KBM-7 (cell line): Measurements from ENCODE around the gene MTCL3.
A peak's percentile ranks its signal among the peaks of the same experiment; 100 is the strongest.

Experiments
- DNase-seq: peaks from one replicate; pipeline ENCODE4 v3.0.0-alpha.2; 2015
- in situ Hi-C: fragments of 300-500 bp; cut with MboI; formaldehyde crosslinking; loops from 2 replicates; pipeline ENCODE4 v1.14.3; 2020; ENCODE audit warnings: low sequenced_read_pairs, low pct_unique_long_range_greater_than_20kb, mixed read lengths

MTCL3 gene

DNA sequence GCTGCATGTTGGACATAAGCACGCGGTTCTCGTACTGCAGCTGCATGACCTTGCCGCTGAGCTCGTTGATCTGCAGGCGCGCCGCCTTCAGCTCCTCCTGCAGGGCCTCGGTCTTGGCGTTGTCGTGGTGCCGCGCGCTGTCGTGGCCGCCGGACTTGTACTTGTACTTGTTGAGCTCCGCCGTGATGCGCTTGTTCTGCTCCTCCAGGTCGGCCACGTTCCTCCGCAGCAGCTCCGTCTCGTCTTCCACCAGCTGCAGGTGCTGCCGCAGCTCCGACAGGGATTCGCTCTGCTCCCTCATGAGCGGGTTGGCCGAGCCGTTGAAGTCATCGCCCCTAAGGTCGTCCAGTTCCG lies 43.3 kb downstream of the MTCL3 start:
- in situ Hi-C loops, result no loop called here

DNA sequence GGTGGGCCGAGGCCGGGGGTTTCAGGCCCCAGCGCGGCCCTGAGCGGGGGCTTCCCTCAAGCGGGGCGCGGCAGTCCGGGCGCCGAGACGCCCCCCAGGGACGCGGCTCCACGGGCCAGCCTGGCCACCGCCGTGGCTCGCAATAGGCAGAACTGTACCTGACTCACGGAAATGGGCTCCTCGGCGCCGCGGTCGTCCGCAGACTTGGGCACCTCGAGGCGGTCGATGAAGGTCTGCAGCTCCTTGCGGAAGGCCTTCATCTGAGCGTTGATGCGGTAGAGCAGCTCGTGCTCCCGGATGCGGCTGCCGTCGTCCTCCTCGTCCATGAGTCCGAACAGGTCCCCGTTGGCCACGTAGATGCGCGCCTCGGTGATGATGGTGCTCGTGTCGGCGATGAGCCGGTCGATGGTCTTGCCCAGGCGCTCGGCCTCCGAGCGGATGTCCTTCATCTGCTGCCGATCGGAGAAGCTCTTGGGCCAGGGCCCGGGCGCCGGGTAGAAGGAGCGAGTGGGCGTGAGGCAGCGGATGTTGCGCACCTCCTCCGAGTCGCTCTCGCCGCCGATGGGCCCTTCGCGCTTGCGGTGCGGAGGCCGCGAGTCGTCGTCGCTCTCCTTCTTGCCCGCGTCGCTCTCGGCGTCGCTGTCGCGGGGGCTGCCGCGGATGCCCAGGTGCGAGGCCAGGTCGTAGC lies 43.9 kb downstream of the MTCL3 start:
- in situ Hi-C loops, result no loop called here
- DNase-seq, result no peak

More for the DNA sequence above, 43.3 kb downstream of the MTCL3 start:
- no peak for DNase-seq

DNA sequence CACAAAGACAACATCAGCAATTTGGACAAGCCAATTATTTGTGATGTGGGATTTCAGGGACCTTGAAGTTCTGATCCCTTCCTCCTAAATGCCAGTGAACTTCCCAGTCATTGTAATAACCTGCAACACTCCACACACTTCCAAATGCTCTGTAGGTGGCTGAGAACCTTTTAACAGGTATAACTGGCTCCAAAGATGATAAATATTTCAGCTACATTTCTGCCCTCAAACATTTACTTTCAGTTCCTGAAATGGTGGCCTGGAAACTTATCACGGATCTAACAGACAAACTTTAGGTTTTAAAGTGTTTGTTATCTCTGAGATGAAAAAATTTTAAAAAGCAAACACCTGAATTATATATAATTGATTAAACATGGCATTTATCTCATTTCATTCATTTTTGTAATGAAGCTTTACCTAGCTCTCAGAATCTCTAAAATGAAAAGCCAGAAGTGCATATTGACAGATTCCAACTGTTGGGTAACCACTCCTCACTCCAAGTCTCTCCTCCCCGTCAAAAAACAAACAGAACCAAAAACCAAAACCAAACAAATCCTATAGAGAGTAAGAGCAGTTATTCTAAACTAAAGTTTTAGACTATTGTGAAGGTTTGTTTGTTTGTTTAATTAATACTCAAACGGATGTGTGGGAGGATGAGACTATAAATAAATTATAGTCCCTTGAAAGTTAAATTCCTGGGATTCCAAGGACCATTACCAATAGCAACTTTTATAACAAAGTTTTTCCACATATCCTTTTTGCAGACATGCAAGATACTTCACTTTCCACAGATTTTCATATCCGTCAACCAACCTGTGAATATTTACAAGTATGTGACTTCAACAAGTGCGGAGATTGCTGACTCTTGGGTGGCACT lies 47.5 kb downstream of the MTCL3 start:
- DNase-seq, result no peak
- in situ Hi-C loops, result no loop called here

DNA sequence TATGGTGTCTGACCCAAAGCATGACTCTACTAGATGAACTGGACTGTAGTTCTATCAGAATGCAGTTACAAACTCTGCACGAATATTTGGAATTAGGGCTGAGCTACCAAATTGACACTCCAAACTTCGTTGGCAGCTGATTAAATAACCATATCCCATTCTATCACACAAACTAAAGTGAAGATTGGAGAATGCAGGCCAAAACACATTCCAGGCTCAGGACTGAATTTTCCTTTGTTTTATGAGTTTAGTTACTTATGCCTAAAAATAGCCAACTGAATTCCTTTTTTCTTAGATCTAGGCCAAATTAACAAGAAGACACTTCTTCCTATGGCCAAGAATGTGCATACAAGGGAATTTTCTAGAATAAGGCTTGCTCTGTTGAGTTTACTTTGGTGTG lies 50.2 kb downstream of the MTCL3 start:
- DNase-seq, result no peak
- in situ Hi-C loops, result no loop called here

DNA sequence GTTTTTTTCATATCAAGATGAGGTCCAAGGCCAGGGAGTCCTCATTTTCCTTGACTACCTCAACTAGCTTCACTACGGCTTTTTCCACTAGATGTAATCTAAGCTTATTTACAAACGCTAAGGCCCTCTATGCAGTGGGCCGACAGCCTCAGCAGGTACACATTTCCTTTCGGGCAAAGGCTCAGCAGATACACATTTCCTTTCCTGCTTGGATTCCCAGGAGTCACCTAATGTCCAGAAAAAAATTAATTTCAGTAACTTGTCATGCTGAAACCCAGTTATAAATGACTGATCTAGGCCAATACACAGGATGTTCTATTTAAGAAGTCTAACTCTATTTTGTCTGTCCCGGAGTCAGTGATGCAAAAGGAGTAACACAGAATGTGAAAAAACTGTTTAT lies 52.7 kb downstream of the MTCL3 start:
- in situ Hi-C loops, result no loop called here
- DNase-seq, result no peak

DNA sequence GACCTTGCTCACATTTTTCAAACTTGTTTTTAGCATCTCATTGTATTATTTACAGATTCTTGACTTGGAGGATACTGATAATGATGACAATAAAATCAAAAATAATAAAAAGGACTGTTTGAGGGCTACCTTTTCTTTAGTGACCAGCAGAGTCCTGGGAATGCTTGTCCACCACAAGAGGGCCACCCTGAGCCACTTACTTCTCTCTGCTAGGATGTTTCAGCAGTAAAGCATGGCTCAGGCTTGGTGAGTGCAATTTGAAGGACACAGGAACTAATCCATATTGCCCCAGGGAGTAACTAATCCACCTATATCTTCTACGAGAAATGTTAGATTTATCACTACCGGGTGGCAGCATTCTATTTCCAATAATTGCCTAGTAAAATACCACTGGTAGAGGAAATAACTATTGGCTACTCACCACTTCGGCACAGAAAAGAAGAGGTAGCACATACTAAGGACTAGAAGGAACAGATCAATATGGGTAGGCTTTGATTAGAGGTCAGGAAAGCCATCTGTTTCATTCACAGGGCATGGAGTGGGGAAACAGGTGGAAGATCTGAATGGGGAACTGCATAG lies 54.2 kb downstream of the MTCL3 start:
- peak; percentile 34 for DNase-seq
- in situ Hi-C loops, result no loop called here

DNA sequence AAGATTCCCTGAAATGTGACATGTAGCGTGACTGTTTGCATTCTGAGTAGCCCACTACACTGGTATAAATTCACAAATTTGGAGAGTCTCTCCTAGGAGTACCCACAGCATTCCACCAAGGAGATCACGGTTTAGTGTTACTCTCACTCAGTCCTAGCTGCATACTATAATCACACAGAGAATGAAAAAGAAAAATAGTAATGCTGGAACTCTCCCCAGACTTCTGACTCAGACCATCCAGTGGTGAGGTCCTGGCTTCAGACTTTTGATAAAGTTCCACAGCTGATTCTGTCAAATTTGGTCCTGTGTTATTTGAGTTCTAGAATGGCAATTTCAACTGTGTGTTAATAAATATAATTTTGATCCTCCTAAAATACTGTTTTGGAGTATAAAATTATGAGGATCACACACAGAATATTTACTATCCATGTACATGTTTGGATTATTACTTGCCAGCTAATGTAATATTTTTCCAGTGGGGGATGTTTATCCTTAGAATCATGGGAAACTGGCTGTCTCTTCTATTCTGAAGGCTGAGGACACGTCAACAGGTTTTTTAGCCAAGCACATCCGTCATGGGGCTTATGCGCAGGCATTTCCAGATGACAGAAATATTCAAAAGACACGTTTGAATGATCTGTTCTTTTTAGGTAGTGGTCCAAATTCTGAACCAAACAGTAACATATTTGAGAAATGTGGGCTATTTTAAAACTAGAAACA lies 54.8 kb downstream of the MTCL3 start:
- no peak for DNase-seq

DNA sequence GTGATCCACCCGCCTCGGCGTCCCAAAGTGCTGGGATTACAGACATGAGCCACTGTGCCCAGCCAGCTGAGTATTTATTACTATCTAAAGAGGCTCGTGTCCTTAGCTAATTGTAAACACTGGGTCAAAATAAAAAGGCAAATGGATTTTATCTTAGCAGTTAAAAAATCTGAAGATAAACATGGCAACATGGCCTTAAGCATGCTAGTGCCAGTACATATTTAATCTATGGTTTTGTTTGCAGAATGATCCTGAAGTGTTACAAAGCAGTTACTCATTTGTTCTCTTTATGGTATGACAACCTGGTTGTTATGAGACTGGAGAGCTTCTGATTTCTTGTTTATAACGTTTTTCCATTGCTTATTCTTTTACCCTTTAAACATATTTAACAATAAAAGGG lies 56.1 kb downstream of the MTCL3 start:
- in situ Hi-C loops, result no loop called here
- no peak for DNase-seq

More for the DNA sequence above, 54.8 kb downstream of the MTCL3 start:
- in situ Hi-C loops, result no loop called here

DNA sequence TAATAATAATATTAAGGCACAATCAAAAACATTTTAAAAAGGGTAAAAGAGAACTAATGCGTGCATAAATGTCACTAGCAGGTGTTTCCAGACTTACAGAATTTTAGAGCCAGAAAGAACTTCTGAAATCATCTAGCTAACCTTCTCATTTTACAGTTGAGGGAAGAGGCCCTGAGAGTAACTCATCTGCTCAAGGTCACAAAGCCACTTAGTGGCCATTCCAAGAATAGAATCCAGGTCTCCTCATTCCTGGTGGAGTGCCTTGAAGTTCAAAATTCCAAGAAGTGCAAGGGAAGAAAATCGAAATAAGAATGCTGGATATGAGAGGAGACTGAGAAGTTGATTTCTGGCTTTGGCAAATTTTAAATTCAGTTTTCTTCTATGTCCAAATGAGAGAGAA lies 56.8 kb downstream of the MTCL3 start:
- DNase-seq, result no peak
- in situ Hi-C loops, result no loop called here

DNA sequence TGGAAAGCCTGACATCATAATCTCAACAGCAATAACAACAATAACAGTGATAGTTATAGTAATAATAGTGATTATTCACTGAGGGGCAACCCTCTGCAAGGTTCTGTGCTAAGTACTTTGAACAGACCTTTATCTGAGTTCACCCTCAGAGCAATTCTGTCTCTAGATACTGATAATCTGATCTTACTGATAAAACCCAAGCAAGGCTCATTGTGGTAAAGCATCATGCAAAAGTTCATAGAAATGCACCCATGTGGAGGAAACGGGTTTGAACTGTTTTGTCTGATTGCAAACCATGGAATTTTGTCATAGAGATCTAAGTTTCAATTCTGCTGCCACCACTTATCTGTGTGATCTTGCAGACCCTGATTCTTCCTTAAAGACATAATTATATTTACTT lies 58.7 kb downstream of the MTCL3 start:
- peak; percentile 48 for DNase-seq
- in situ Hi-C loops, result no loop called here

DNA sequence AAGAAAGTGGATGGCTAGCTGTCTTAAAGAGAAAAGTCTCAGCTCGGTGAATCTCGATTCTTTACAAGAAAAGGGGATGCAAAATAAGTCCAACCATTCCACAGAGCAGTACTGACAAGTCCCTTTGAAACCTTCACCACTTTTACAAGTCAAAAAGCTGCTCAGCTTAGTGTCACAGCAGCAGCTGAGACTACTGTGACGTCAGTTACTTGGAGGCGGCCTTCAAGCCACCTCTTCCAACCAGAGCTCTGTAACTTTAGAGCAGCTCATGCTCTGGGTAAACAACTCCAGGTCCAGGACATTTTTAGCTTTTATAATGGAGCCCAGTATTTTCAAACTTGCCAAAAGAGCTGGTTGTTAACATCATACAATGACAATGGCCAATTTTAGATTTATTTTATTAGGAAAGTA lies 59.9 kb downstream of the MTCL3 start, which contains the start of gene KIAA0408:
Gene KIAA0408 (minus strand): TSS at position 159 of the 411 bp plus-strand sequence. CDS start 5,408 bp downstream, outside the sequence.
- DNase-seq, result no peak
- in situ Hi-C loops, result no loop called here

DNA sequence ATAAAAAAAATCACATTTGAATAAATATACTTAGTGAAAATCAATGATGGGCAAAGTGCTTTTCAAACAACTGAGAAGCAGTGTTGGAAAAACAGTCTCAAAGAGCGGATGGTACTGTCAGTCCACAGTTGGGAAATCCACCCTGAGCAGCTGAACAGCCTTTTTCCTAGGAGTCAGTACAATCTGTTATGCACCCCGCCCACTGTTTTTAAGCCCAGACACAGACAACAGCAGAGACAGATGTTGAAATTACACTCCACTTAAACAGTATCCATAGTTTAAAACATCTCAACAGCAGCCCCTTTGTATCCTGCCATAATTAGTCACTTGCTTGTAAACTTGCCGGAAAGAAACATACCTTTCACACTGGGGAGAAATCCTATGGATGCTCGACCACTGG lies 60.3 kb downstream of the MTCL3 start:
- no peak for DNase-seq

DNA sequence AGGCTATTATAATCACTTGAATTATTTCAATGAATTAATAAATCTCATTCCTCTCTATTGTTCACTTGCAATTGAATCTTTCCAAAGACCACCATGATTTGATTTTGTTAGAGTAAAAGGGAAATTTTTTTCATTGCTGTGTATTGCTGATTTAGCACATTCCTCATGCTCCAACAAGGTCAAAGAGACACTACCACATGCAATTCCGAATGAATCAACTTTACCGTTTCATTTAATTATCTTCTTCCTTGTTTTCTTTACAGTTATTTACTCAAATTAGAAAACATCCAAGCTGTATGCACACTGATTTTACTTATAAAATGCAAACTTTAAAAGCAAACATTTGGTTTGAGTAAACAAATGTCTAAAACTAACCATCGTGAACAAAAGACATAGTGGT lies 60.9 kb downstream of the MTCL3 start:
- in situ Hi-C loops, result no loop called here
- no peak for DNase-seq

More for the DNA sequence above, 60.3 kb downstream of the MTCL3 start:
- in situ Hi-C loops, result no loop called here

DNA sequence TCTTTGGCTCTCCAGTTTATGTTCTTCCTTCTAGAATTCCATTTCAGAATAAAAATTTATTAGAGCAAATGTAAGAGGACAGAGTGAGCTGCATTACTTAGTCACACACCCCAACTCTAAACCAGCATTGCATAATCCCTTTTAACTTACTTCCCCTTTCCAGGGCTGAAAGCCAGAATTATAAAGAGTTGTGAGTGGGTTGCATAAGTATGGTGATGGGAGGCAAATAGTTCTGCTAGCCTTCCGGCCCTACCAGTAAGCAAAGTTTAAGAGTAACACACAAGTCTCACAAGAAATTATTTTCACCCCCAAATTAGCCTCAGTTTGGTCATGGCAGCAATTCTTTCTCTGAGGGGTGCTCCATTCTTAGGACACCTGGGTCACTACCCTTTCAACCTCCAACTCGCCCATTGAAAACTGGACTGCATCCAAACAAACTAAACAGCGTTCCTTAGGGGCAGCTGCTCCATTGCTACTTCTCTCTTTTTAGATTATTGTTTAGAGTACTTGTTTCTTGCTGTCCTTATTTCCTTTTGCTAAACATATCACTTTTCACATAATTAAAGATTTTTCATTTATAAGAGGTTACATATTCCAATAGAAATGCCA lies 61.6 kb downstream of the MTCL3 start:
- in situ Hi-C loops, result no loop called here
- DNase-seq, result peak; percentile 89

DNA sequence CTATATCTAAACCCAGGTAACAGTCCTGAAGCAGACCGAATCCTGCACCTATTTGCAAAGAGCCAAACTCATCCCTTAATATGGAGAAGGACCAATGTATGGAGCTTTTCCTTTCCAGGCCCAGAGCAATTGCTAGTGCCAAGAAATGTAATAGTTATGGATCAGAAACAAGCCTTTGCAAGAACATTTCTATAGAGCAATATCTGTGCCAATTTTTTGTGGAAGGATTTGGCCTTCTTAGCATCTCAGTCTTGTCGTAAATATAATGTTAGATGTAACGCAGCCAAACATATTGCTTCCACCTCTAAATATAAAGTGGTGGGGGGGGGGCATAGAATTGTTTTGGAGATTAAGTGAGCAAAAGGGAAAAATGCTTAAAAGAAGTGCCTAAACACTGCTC lies 62.7 kb downstream of the MTCL3 start:
- in situ Hi-C loops, result no loop called here
- DNase-seq, result no peak

DNA sequence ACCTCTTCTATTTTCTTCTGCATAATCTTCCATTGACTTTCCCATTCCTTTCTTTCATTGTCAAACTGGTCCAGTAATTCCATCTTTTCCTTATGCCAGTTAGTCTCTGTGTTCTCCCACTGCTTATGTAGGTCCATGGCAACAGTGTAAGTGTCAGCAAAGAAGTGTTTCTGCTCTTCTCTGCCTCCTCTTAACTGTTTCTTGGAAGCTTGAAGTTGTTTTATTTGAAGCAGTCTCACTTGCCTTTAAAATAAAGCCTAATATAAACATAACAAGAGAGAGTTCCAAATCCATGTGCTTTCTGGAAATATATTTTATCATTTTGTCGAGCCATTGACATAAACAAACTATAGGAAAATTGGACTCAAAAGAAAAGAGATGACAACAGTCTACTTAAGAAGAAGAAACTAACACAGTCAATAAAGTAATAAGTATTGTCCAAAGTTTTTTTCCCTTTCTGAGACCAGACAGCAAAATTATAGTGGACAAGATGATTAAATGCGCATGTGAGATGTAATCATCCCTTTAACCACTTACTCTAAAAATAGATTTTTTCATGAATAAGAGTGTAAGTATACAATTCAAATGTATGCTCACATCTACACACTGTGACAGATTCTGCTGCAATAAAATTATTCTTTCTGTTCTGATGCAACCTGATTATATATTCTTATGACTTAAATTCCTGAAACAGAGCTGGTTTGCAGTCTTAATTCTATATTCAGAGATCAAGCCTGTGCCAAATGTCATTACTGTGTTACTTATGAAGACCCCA lies 65.1 kb downstream of the MTCL3 start:
- in situ Hi-C loops, result no loop called here
- DNase-seq, result no peak

DNA sequence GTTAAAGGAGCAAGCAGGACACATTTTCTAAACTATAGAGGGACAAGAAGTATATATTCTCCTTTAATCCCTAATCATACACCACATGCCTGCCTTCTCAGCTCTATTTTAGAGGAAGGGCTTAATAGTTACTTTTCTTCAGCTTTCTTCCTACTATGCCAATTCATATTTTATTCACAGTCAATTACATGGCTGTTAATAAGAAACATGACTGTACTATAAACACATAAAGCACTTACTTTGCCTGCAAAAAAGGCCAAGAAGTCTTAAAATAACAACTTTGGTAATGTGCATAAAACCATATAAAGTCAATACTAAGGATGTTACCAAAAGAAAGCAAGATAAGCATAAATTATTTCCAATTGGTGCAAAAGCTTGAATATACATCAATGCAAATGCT lies 66.3 kb downstream of the MTCL3 start:
- DNase-seq, result no peak

DNA sequence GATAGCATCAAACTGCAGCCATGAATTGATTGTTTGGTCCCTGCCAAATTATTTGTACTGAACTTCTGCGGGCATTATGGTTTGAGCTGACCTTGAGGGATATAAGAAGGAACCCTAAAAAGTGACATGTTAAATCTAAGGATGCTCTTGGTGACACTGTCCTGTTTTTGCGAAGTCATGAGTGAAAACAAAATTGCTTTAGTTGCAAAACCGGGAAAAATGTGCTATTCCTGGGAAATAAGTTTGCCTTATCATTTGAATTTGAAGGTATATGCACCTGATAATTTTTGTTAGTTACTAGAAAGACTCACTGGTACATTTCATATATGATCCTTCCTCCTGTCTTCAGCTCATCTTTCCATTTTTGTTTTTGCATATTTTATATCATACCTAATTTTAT lies 67.7 kb downstream of the MTCL3 start:
- no peak for DNase-seq
- in situ Hi-C loops, result no loop called here

More for the DNA sequence above, 66.3 kb downstream of the MTCL3 start:
- in situ Hi-C loops, result no loop called here
